GM19035 (cell line): ENCODE data around the gene CWH43.
"Not testable (repeated sequence)": the region's sequence is repeated elsewhere in the genome, so short reads cannot be mapped to it uniquely, and the experiment has no call there.

Experiments used
- ATAC-seq: cut with Tn5 transposase; IDR thresholded peaks from one replicate; pipeline ENCODE4 v1.9.1; 2021; ENCODE audit not compliant: unreplicated experiment

The CWH43 gene

GRCh38 chr4:49096215-49096614, 110.1 kb downstream of the CWH43 start:
- ATAC-seq = not testable (repeated sequence)

GRCh38 chr4:49096627-49097026, 110.6 kb downstream of the CWH43 start:
- ATAC-seq = peak; percentile 37

DNA sequence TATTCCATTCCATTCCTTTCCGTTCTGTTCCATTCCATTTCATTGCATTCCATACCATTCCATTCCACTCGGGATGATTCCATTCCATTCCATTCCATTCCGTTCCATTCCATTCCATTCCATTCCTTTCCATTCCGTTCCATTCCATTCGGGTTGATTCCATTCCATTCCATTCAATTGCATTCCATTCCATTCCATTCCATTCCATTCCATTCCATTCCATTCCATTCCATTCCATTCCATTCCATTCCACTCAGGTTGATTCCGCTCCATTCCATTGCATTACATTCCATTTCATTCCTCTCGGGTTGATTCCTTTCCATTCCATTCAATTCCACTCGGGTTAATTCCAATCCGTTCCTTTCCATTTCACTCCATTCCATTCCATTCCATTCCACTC, 111.0 kb downstream of the CWH43 start:
- peak; percentile 31 for ATAC-seq

- not testable (repeated sequence) for ATAC-seq
Measured at GRCh38 chr4:49097505-49097904, 111.4 kb downstream of the CWH43 start.

GRCh38 chr4:49098034-49098759, 112.1 kb downstream of the CWH43 start:
- ATAC-seq = not testable (repeated sequence)

- not testable (repeated sequence) for ATAC-seq
Measured at GRCh38 chr4:49099831-49100444, 113.9 kb downstream of the CWH43 start.

DNA sequence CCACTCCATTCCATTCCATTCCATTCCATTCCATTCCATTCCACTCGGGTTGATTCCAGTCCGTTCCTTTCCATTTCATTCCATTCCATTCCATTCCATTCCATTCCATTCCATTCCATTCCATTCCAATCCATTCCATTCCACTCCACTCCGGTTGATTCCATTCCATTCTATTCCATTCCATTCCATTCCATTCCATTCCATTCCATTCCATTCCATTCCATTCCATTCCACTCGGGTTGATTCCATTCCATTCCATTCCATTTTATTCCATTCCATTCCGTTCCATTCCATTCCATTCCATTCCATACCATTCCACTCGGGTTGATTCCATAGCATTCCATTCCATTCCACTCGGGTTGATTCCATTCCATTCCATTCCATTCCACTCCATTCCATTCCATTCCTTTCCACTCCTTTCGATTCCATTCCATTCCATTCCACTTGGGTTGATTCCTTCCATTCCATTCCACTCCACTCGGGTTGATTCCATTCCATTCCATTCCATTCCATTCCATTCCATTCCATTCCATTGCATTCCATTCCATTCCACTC, 116.3 kb downstream of the CWH43 start:
- ATAC-seq = peak; percentile 33

GRCh38 chr4:49103436-49104136, 117.5 kb downstream of the CWH43 start:
- ATAC-seq = not testable (repeated sequence)

DNA sequence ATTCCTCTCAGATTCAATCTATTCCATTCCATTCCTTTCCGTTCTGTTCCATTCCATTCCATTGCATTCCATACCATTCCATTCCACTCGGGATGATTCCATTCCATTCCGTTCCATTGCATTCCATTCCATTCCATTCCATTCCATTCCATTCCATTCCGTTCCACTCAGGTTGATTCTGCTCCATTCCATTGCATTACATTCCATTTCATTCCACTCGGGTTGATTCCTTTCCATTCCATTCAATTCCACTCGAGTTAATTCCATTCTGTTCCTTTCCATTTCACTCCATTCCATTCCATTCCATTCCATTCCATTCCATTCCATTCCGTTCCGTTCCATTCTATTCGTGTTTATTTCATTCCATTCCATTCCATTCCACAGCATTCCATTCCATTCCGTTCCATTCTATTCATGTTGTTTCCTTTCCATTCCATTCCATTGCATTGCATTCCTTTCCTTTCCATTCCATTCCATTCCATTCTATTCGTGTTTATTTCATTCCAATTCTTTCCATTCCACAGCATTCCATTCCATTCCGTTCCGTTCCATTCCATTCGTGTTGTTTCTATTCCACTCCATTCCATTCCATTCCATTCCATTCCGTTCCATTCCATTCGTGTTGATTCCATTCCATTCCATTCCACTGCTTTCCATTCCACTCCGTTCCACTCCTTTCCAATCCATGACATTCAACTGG, 118.3 kb downstream of the CWH43 start:
- not testable (repeated sequence) for ATAC-seq

DNA sequence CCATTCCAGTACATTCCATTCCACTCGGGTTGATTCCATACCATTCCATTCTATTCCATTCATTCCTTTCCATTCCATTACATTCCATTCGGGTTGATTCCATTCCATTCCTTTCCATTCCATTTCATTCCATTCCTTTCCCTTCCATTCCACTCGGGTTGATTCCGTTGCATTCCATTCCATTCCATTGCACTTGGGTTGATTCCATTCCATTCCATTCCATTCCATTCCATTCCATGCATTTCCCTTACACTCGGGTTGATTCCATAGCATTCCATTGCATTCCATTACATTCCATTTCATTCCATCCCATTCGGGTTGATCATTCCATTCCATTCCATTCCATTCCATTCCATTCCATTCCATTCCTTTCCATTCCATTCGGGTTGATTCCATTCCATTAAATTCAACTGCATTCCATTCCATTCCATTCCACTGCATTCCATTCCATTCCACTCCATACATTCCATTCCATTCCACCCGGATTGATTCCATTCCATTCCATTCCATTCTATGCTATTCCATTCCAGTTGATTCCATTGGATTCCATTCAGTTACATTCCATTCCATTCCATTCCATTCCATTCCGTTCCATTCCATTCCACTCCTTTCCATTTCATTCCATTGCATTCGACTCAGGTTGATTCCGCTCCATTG, 119.3 kb downstream of the CWH43 start:
- ATAC-seq = not testable (repeated sequence)

GRCh38 chr4:49107262-49107661, 121.2 kb downstream of the CWH43 start:
- not testable (repeated sequence) for ATAC-seq

GRCh38 chr4:49108183-49108978, 122.3 kb downstream of the CWH43 start:
- peak; percentile 33 for ATAC-seq

DNA sequence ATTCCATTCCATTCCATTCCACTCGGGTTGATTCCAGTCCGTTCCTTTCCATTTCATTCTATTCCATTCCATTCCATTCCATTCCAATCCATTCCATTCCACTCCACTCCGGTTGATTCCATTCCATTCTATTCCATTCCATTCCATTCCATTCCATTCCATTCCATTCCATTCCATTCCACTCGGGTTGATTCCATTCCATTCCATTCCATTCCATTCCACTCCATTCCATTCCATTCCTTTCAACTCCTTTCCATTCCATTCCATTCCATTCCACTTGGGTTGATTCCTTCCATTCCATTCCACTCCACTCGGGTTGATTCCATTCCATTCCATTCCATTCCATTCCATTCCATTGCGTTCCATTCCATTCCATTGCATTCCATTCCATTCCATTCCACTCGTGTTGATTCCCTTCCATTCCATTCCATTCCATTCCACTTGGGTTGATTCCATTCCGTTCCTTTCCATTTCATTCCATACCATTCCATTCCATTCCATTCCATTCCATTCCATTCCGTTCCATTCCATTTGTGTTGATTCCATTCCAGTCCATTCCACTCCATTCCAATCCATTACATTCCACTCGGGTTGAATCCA, 123.6 kb downstream of the CWH43 start:
- ATAC-seq = not testable (repeated sequence)

DNA sequence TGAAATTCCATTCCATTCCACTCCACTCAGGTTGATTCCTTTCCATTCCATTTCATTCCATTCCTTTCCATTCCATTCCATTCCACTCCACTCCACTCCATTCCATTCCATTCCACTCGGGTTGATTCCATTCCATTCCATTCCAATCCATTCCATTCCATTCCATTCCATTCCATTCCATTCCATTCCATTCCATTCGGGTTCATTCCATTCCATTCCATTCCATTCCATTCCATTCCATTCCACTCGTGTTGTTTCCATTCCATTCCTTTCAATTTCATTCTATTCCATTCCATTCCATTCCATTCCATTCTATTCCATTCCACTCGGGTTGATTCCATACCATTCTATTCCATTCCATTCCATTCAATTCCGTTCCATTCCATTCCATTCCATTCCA, 124.5 kb downstream of the CWH43 start:
- ATAC-seq = peak; percentile 49
